DND-41 (cell line): ENCODE measurements around the gene NKAIN4.

Source experiments
- CTCF ChIP-seq: IDR thresholded peaks from 2 replicates; pipeline ENCODE4 v1.5.1; 2012; ENCODE audit warnings: borderline replicate concordance, low read length, moderate library complexity, mild to moderate bottlenecking; ENCODE audit not compliant: poor library complexity, severe bottlenecking; ENCODE audit errors: extremely low read depth
- EZH2 ChIP-seq: IDR thresholded peaks from 3 replicates; pipeline ENCODE4 v1.6.1; 2012; ENCODE audit warnings: borderline replicate concordance, low read depth, mild to moderate bottlenecking, moderate library complexity, low read length, inconsistent platforms; ENCODE audit not compliant: severe bottlenecking

DNA sequence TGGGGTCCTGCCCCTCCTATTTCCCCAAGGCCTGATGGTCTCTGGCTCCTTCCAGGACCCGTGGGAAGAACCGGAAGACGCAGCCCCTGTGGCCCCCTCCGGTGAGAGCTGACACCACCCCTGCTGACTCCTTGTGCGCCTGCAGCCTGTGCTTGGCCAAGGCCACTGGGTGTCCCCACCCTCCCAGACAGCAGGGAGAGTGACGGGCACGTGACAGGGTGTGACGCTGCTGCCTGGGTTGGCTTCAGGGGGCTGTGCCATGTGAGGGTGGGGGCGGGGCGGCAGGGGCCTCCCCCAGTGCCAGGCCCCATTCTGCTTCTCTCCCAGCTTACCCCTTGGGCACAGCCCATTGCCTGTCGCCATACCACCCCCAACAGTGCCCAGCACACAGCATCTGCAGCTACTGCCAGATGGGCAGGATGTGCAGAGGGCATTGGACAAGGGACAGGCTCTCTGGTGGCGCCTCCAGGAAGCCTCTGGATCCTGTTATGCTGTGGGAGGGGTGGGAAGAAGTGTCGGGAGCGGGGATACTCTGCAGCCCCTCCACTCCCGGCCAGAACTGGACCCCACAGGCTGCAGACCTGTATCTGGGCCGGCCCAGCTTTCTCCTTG lies 15.6 kb downstream of the NKAIN4 start:
- TF ChIP-seq CTCF (peak; percentile 31), EZH2 (no peak)
